Breast epithelium (tissue), 4 donors: ENCODE results near the gene SNX33. TPM values are rescaled to one million over a fixed set of nuclear protein-coding genes. Genes with fewer than 3 reads are reported as not detected.

Experiments used
- DNase-seq, 2 donors: peaks; one replicate each; pipeline ENCODE4 v3.0.0-alpha.2; 2019; ENCODE audit warnings: low spot score in 2 of 2
- H3K27ac ChIP-seq, 2 donors: fragments of 200-600 bp; sonication (generic) in 1 of 2; one replicate each; pipeline ENCODE4 v1.5.1; 2016 to 2019; ENCODE audit warnings: mild to moderate bottlenecking in 1 of 2
- H3K27me3 ChIP-seq, 2 donors: fragments of 200-600 bp; sonication (generic) in 1 of 2; one replicate each; pipeline versions ENCODE4 v1.5.1 to v1.6.0; 2017 to 2019; ENCODE audit warnings: control low read depth in 1 of 2, mild to moderate bottlenecking in 1 of 2
- H3K36me3 ChIP-seq: fragments of 200-600 bp; one replicate; pipeline ENCODE4 v1.5.1; 2019
- H3K4me1 ChIP-seq, 2 donors: fragments of 200-600 bp; sonication (generic); one replicate each; pipeline ENCODE4 v1.5.1; 2016 to 2019; ENCODE audit warnings: control low read depth in 1 of 2
- H3K4me3 ChIP-seq, 3 donors: fragments of 200-600 bp; sonication (generic); 1 replicate in 2 of 3; 2 replicates in 1 of 3; pipeline ENCODE4 v1.5.1; 2016 to 2019; ENCODE audit warnings: mild to moderate bottlenecking in 3 of 3, moderate library complexity in 2 of 3
- H3K9me3 ChIP-seq, 2 donors: fragments of 200-600 bp; sonication (generic) in 1 of 2; one replicate each; pipeline ENCODE4 v1.5.1; 2016 to 2019; ENCODE audit warnings: control low read depth in 1 of 2
- CTCF ChIP-seq, 3 donors: fragments of 450-650 bp; IDR thresholded peaks; one replicate each; pipeline ENCODE4 v1.5.1; 2016 to 2017; ENCODE audit warnings: antibody characterized with exemption in 3 of 3, mild to moderate bottlenecking in 3 of 3, moderate library complexity in 3 of 3
- POLR2A ChIP-seq: fragments of 450-650 bp; IDR thresholded peaks from one replicate; pipeline ENCODE4 v1.6.1; 2016; ENCODE audit warnings: antibody characterized with exemption, mild to moderate bottlenecking, moderate library complexity
- POLR2AphosphoS5 ChIP-seq, 3 donors: sonication (generic); formaldehyde crosslinking; IDR thresholded peaks; one replicate each; pipeline ENCODE4 v1.6.1; 2017; ENCODE audit warnings: antibody characterized with exemption in 3 of 3
- intact Hi-C: fragments of 100-400 bp; cut with DNase I; formaldehyde crosslinking; loops from one replicate; pipeline ENCODE4 v1.15.1; 2023; ENCODE audit warnings: low total_unique reads
- total RNA-seq, 3 donors: library from RNA; depleted of rRNA; stranded (reverse); fragments of >200 nt; gene quantifications; one replicate each; pipeline ENCODE4 v1.1.0, GENCODE V29; 2016

The SNX33 gene
- total RNA-seq, 3 donors from 2014 or later, result 32.8 to 42.7 (median 36.3) TPM

GRCh38 chr15:75641603-75642002 is 6.1 kb upstream of the SNX33 start:
- Histone ChIP-seq H3K9me3 (no peaks in the 10 kb centered on the region), H3K4me1 (peaks cover 2 to 22% of the 10 kb centered on the region in 2 donors), H3K27ac (no peak overlapping the region), H3K36me3 (no peaks in the 10 kb centered on the region), H3K27me3 (no peaks in the 10 kb centered on the region), H3K4me3 (no peak overlapping the region)
- intact Hi-C loops, result no loop called here
- no peak for TF ChIP-seq POLR2A
- TF ChIP-seq POLR2AphosphoS5 (IDR thresholded peaks at IDR 0.05), result no peak
- TF ChIP-seq CTCF (IDR thresholded peaks at IDR 0.05), result no peak
- no peak for DNase-seq

GRCh38 chr15:75644376-75644775 is 3.3 kb upstream of the SNX33 start:
- no peak overlapping the region for H3K4me3 ChIP-seq
- no peak overlapping the region for H3K27ac ChIP-seq
- no peaks in the 10 kb centered on the region for H3K27me3 ChIP-seq
- H3K36me3 ChIP-seq, result no peaks in the 10 kb centered on the region
- no peak for DNase-seq
- H3K4me1 ChIP-seq, result peaks cover 9 to 12% of the 10 kb centered on the region in 2 donors
- no peaks in the 10 kb centered on the region for H3K9me3 ChIP-seq
- TF ChIP-seq POLR2AphosphoS5 (IDR thresholded peaks at IDR 0.05) (no peak), CTCF (IDR thresholded peaks at IDR 0.05) (no peak), POLR2A (no peak)
- intact Hi-C loops, result no loop called here

- intact Hi-C loops, result no loop called here
- TF ChIP-seq CTCF (IDR thresholded peaks at IDR 0.05) (no peak), POLR2AphosphoS5 (IDR thresholded peaks at IDR 0.05) (no peak), POLR2A (no peak)
- Histone ChIP-seq H3K27ac (peak overlapping the region; percentile 93 to 98), H3K9me3 (no peaks in the 10 kb centered on the region), H3K27me3 (no peaks in the 10 kb centered on the region), H3K4me3 (peak overlapping the region; percentile 77 to 91 (median 90)), H3K36me3 (no peaks in the 10 kb centered on the region), H3K4me1 (peaks cover 16 to 27% of the 10 kb centered on the region in 2 donors)
- no peak for DNase-seq
Measured at GRCh38 chr15:75646112-75646943, 1.4 kb upstream of the SNX33 start.

- TF ChIP-seq POLR2A, result no peak
- no peak for TF ChIP-seq POLR2AphosphoS5 (IDR thresholded peaks at IDR 0.05)
- no peak for TF ChIP-seq CTCF (IDR thresholded peaks at IDR 0.05)
- Histone ChIP-seq H3K4me1 (peaks cover 16 to 33% of the 10 kb centered on the region in 2 donors), H3K9me3 (no peaks in the 10 kb centered on the region), H3K27me3 (no peaks in the 10 kb centered on the region), H3K36me3 (no peaks in the 10 kb centered on the region), H3K4me3 (peak overlapping the region; percentile 77 to 91 (median 90)), H3K27ac (peak overlapping the region; percentile 93 to 98)
- intact Hi-C loops, result no loop called here
- DNase-seq, result peak in 1 of 2 donors; percentile 56
Measured at GRCh38 chr15:75646944-75647364, 758 bp upstream of the SNX33 start.
